Measurements from ENCODE around the gene C1QC. TPM values are rescaled to one million over a fixed set of nuclear protein-coding genes. Genes with fewer than 3 reads are reported as not detected.
A peak's percentile ranks its signal among the peaks of the same experiment; 100 is the strongest.

Gene C1QC
- total RNA-seq, 1 donor from 2014 or later = 800 TPM

DNA sequence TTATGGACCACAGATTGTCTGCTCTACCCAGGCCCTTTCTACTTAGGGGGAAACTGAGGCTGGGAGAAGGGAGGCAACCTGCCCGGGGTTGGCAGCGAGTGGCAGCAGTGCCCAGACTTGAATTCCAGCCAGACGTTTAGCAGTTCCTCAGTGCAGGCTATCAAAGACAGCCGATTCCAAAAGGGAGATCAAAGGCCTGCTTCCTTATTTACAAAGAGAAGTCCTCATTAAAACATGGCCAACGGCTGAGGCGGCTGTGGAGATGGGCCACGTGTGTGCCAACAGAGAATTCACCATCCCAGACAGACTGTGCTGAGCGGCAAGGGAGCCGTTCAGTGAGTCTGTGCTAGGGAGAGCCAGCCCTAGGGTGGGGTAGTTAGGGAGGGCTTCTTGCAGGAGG is 37.3 kb downstream of the C1QC start:
- no peak for DNase-seq
- Histone ChIP-seq H3K9me3 (no peaks in the 10 kb centered on the region), H3K27ac (no peak overlapping the region), H3K4me3 (no peak overlapping the region), H3K36me3 (no peaks in the 10 kb centered on the region), H3K4me1 (no peaks in the 10 kb centered on the region), H3K27me3 (ENCODE audit: low read depth) (peaks cover 26% of the 10 kb centered on the region)
- intact Hi-C loops (cut with DNase I) = no loop called here
- TF ChIP-seq, protein P1, sequence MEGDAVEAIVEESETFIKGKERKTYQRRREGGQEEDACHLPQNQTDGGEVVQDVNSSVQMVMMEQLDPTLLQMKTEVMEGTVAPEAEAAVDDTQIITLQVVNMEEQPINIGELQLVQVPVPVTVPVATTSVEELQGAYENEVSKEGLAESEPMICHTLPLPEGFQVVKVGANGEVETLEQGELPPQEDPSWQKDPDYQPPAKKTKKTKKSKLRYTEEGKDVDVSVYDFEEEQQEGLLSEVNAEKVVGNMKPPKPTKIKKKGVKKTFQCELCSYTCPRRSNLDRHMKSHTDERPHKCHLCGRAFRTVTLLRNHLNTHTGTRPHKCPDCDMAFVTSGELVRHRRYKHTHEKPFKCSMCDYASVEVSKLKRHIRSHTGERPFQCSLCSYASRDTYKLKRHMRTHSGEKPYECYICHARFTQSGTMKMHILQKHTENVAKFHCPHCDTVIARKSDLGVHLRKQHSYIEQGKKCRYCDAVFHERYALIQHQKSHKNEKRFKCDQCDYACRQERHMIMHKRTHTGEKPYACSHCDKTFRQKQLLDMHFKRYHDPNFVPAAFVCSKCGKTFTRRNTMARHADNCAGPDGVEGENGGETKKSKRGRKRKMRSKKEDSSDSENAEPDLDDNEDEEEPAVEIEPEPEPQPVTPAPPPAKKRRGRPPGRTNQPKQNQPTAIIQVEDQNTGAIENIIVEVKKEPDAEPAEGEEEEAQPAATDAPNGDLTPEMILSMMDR (IDR thresholded peaks at IDR 0.05) = no peak
- no peak for ATAC-seq

DNA sequence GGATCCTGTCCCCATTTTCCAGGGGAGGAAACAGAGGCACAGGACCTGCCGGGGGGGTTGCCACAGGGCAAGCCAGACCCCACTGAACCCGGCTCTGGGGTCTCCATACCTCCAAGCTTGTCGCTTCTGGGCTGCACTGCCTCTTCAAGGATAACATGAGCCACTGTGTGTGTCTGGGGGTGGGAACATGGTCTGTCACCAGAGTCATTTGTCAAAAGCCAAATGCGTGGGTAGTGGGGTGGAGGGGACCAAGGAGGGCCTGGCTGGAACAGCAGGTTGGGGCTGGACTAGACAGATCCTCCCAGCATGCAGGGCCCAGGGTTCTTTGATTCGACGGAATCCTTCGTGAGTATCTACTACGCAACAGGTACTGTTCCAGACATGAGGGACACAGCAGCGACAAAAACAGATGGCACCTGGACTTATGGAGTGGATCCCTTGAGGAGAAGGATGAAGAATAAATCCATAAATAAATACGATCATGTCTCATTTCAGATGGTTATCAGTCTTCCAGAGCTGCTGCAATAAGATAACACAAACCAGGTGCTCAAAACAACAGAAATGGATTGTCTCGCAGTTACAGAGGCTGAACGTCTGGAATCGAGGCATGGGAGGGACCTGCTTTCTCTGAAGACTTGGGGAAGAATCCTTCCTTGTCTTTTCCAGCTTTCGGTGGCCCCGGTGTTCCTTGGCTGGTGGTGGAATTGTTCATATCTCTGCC is 38.3 kb downstream of the C1QC start:
- no peak for ATAC-seq
- no peak overlapping the region for H3K27ac ChIP-seq
- no peak for DNase-seq
- H3K36me3 ChIP-seq = no peaks in the 10 kb centered on the region
- H3K4me1 ChIP-seq = no peaks in the 10 kb centered on the region
- H3K9me3 ChIP-seq = no peaks in the 10 kb centered on the region
- TF ChIP-seq, protein P1 (IDR thresholded peaks at IDR 0.05) = no peak
- peaks cover 22% of the 10 kb centered on the region for H3K27me3 ChIP-seq (ENCODE audit: low read depth)
- intact Hi-C loops (cut with DNase I) = no loop called here
- H3K4me3 ChIP-seq = no peak overlapping the region

GRCh38 chr1:22683547-22683946 is 40.1 kb downstream of the C1QC start:
- Histone ChIP-seq H3K4me1 (no peaks in the 10 kb centered on the region), H3K27ac (no peak overlapping the region), H3K27me3 (ENCODE audit: low read depth) (peaks cover 17% of the 10 kb centered on the region), H3K9me3 (no peaks in the 10 kb centered on the region), H3K4me3 (no peak overlapping the region), H3K36me3 (no peaks in the 10 kb centered on the region)
- intact Hi-C loops (cut with DNase I) = no loop called here
- ATAC-seq (no peak), DNase-seq (no peak)
- TF ChIP-seq, protein P1 (IDR thresholded peaks at IDR 0.05) = no peak

DNA sequence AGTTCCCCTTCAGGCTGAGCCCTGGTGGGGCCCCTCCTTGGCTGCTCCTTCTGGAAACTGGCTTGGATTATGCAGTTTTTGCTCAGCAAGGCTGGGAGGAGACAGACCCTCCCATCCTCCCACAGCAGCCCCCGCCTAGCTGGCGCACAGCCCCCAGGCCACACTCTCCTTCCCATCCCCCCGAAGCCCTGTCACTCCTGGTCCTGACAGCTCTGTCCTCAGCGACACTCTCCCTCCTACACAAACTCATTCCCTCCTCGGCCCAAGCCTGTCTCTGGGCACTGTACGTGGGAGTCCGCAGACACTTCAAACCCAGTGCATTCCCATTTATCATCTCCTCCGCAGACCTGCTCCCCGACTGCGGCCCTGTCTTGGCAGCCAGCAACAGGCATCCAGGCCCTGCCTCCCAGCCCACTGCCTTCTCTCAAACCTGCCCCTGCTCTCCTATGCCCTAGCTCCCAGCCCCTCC is 42.2 kb downstream of the C1QC start:
- Histone ChIP-seq H3K9me3 (no peaks in the 10 kb centered on the region), H3K36me3 (no peaks in the 10 kb centered on the region), H3K4me3 (no peak overlapping the region), H3K27ac (no peak overlapping the region), H3K27me3 (ENCODE audit: low read depth) (peaks cover 25% of the 10 kb centered on the region), H3K4me1 (no peaks in the 10 kb centered on the region)
- TF ChIP-seq, protein P1 (IDR thresholded peaks at IDR 0.05) = no peak
- DNase-seq (no peak), ATAC-seq (peak in 1 of 2 donors; percentile 16)
- intact Hi-C loops (cut with DNase I) = no loop called here

DNA sequence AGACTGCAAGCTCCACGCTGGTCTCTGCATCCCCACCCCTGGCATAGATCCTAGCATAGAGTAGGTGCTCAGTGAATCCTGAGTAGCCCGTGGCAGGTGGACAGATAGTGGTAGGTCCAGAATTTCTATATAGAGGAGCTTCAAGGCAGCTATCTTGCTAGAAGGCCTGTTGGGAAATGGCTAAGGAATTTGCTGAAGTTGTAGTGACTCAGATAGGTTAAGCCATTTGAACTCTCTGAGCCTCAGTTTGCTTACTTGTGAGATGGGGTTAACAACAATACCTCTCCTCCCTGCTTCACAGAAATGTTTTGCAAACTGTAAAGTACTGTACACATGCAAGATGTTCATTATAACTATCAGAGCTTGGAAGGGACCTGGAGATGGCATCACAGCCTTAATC is 43.8 kb downstream of the C1QC start:
- TF ChIP-seq, protein P1 (IDR thresholded peaks at IDR 0.05) = no peak
- DNase-seq (no peak), ATAC-seq (no peak)
- H3K36me3 ChIP-seq = no peaks in the 10 kb centered on the region
- H3K4me1 ChIP-seq = no peaks in the 10 kb centered on the region
- intact Hi-C loops (cut with DNase I) = no loop called here
- H3K27me3 ChIP-seq (ENCODE audit: low read depth) = peaks cover 25% of the 10 kb centered on the region
- no peaks in the 10 kb centered on the region for H3K9me3 ChIP-seq
- H3K27ac ChIP-seq = no peak overlapping the region
- no peak overlapping the region for H3K4me3 ChIP-seq
